Caki2 (cell line): ENCODE results near the gene CDC40. TPM values are rescaled to one million over a fixed set of nuclear protein-coding genes. Genes with fewer than 3 reads are reported as not detected.

ENCODE experiments used
- DNase-seq: peaks from one replicate; pipeline ENCODE4 v3.0.0-alpha.2; 2015; ENCODE audit warnings: low read depth
- in situ Hi-C: cut with HindIII; loops from 2 replicates; pipeline ENCODE4 v1.10.0; 2016; ENCODE audit warnings: low sequenced_read_pairs, low pct_unique_long_range_greater_than_20kb, mixed read lengths
- total RNA-seq: library from RNA; depleted of rRNA; stranded (reverse); fragments of >200 nt; shearing (Covaris generic); gene quantifications from 2 replicates; pipeline ENCODE4 v1.2.3, GENCODE V29; 2014; ENCODE audit warnings: low replicate concordance; rRNA removed

Gene CDC40
- 13.4 and 15.1 TPM in 2 replicates for total RNA-seq

DNA sequence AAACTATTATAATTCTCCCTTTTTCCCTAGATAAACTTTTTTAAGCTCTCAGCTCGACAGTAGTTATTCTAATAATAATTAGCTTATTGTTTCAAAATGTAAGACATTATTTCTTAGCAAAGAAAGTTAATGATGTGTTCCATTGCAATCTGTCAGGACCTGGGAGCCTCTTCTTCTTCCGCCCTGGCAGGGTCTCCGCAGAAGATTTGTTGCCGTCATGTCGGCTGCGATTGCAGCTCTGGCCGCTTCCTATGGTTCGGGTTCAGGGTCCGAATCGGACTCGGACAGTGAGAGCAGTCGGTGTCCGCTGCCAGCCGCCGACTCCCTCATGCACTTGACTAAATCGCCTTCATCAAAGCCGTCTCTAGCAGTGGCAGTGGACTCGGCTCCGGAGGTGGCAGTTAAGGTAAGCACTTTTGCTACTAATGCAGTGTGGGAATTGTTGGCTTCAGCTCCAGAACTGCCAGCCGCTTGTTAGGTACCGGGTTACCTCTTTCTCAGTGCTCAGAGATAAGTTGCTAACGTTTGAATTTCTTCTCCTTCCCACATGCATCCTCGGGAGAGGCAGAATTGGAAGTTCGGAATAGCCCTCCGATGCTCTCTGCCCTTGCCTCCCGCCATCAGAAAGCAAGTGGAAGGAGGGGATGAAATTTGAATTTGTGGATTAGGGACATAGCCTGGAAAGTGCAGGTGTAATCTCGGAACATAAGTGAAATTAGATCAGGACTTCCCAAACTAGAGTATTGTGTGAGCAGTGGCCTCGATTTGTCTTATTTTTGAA, at the start of gene CDC40:
Gene CDC40 (plus strand): TSS at position 200 of the 781 bp plus-strand sequence. CDS start 18 bp downstream, at position 218.
- in situ Hi-C loops = no loop called here
- no peak for DNase-seq

DNA sequence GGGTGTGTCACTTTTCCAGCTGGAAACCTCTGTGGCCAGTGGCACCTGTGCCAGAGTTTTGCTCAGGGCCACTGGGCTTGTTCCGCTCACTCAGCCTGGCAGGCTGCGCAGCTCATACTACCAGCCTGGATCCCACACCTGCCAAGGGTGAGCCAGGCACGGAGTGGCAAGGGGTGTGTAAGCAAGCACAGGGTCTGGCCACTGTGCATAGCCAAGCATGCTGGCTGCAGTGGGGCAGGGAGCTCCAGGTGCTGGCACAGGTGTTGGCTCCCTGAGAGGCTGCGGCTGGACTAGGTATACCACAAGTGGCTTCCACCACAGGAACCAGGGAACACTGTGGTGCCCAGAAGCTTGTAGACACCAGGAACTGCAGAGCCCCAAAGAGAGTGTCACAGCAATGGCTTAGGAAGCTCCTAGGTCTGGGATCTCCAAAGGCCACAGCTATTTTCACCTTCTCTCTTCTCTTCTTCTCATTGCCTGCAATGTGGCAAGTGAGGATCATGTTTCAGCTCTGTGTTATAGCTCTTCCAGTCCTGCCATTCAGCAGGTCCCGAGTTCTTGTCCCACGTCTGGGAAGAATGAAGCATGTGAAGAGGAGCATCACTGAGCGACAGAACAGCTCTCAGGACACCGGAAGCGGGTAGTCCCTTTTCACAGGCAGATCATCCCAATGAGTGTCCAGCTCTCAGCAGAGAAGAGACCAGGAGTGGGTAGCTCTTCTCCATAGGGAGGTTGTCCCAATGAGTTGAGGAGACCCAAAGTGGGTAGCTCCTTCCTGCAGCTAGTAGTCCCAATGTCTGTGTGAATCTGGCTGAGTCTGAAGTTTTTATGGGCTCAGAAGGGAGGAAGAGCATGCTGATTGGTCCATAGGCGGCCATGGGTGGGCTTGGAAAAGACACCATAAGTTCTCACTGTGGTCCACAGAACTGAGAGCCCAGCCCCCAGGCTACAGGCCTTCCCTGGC, 42.0 kb upstream of the CDC40 start:
- DNase-seq = no peak
- in situ Hi-C loops = no loop called here

DNA sequence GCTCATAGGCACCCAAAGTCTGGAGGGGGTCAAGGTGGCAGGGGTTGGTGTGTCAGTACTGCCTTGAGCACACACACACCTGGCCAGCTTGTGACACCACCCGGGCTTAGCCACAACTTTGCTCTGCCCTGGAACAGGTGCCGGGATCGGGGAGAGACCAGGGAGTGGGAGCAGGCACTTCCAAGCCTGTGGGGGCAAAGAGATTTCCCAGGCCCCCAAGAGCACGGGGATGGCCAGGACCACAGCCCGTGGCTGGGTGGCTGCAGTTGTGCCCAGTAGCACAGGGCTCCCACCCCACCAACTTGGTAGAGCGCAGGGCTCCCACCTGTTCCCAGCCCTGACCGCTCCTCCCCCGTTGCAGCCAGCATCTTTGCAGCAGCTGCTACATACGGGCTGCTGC, 41.2 kb upstream of the CDC40 start:
- no peak for DNase-seq
- in situ Hi-C loops = no loop called here

DNA sequence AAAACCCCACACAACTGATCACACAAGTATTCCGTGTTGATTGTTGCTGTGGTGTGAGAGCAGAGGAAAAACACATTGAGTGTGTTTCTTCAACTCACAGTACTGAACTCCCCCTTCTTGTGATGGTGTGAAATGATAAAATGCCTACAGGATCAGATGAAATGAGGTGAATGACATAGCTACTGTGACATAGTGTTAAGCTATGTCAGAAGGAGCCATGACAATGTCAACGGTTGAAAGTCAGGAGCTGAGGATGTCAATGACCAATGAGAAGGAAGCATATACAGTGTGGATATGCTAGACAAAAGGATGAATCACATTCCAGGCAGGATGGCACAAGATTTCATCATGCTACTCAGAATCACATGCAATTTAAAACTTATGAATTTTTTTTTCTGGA, 39.6 kb upstream of the CDC40 start:
- DNase-seq = peak; percentile 5
- in situ Hi-C loops = no loop called here

DNA sequence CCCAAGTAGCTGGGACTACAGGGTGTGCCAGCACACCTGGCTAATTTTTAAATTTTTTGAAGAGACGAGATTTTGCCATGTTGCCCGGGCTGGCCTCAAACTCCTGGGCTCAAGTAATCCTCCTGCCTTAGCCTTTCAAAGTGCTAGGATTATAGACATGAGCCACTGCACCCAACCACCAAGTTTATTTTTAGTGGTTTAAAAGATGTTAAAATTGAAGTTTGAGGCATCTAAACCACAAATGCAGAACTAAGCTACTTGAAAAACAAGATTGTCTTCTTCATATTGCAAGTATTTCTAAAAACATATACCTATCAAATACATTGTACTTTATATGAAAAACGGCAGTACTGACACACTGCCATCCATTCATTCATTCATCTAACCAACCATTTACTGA, 32.4 kb upstream of the CDC40 start:
- no peak for DNase-seq
- in situ Hi-C loops = no loop called here

DNA sequence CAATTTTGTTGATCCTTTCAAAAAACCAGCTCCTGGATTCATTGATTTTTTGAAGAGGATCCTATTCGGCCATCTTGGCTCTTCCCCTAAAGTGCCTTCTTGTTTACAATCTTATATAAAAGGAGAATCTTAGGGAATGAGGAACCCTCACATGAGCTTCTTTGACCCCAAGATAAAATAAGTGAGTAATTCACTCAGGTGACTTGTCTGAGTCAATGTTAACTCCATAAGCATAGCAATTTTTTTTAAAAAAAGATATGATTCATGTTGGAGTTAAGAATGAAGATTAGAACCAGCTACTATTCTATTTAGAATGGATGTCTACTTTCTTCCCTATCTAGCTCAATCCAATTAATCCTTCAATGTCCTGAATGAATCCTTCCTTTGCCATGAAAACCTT, 21.7 kb upstream of the CDC40 start:
- in situ Hi-C loops = no loop called here

DNA sequence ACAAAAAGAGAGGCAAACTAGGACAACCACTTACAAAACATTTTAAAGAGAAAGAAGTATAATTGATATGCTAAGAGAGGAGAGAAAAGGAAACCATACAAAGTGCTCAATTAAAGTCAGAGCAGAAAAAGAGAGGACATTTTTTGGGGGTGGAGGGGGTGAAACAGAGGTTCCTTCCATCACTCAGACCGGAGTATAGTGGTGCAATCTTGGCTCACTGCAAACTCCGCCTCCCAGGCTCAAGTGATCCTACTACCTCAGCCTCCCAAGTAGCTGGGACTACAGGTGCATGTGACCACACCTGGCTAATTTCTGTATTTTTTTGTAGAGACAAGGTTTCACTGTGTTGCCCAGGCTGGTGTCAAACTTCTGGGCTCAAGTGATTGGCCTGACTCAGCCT, 10.1 kb upstream of the CDC40 start:
- no peak for DNase-seq
- in situ Hi-C loops = no loop called here

More for the DNA sequence above, 21.7 kb upstream of the CDC40 start:
- DNase-seq = no peak

DNA sequence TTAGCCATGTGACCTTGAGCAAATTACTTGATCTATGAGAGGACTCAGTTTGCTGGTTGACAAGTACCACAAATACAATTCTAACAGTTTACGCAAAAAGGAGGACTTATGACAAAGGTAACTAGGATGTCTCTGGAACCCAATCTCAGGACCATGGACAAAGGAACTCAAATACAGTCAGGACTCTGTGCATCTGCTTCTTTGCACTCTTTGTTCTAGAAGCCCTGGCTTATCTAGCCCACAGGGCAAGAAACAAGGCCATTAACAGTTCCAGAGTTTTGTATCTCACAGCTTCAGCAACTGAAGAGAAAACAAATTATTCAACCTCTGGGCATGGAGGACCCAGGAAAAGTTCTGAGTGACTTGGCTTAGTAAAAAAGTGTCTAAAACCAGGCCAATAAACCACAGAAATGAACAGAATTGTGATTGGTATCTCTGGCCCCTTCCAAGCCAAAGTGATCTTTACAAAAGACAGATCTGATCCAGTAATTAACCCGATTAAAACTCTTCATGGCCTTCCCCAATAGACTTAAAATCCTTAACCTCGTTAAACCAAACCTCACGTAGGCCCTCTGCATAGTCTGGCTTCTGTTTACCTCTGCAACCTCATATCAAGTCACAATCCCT, 6.6 kb upstream of the CDC40 start:
- in situ Hi-C loops = no loop called here
- no peak for DNase-seq

DNA sequence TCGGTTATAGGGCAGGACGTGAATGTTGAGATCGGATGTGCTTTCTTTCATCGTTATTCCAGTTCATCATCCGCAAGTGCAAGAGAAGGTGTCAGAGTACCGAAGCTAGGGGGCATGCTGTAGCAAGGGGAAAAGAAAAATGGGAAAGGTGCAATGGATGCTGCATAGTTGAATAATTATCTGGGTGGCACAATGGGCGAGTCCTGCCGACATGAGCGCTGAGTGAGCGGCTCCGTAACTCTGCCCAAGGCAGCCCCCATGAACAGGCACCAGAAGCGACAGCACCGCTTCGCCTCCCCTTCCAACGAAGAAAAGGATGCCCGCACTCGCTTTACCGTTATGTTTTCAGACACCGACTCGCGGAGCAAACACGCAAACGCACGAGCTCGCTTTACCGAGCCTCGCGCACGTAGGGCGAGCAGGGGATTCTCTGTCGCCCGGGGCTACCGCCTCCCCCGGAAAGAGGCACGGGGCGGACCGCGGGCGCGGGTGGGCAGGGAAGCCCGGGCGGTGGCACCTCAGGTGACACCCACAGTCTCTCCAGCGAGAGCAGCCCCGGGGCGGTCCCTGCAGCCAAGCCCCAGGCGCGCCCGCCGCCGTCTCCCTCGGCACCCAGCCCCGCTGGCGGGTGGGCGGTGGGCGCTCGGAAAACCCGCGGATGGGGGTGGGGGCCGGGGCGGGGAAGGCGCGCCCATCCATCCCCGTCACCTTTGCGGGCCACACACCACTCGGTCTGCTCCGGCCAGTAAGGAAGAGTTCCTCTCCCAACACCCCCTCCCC, 1.4 kb upstream of the CDC40 start:
- in situ Hi-C loops = no loop called here
- peak; percentile 78 for DNase-seq

DNA sequence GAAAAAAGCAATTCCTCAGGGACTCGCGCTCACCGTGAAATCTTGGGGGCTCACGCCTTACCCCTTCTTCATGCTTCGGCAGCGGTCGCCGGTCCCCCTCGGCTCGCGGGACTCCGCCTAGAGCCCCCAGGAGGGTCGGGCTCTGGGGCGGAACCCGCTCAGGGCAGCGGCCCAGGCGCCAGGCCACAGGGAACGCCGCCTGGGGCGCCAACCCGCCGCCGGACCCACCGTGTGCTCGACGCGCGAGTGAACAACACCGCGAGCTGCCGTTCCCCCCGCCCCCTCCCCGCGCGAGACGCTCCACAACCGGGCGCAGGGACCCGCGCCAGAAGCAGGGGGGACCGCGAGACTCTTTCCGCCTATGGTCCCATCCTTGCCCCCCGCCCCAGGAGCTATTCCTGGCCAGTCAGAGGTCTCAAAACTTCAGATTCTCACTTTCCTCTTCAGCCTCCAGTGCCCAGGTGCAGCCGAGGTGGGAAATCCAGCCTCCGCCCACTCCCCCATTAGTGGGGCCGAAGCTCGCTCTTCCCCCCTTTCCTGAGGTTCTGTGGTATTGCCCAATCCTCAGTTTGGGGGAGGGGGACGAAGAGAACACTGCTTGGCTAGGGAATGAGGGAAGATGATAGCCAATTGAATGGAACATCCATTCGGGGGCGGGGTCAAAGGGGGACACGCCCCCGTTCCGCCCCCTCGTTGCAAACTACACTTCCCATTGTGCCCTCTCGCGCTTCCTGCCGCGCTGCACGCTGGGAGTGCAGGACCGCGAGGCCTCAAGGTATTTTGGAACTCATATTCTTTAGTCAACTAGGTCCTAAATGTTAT, 610 bp upstream of the CDC40 start, which contains the start of gene WASF1:
Gene WASF1 (minus strand): TSS at position 265 of the 822 bp plus-strand sequence. CDS start 52,069 bp downstream, outside the sequence.
- in situ Hi-C loops = no loop called here
- peak; percentile 97 for DNase-seq

DNA sequence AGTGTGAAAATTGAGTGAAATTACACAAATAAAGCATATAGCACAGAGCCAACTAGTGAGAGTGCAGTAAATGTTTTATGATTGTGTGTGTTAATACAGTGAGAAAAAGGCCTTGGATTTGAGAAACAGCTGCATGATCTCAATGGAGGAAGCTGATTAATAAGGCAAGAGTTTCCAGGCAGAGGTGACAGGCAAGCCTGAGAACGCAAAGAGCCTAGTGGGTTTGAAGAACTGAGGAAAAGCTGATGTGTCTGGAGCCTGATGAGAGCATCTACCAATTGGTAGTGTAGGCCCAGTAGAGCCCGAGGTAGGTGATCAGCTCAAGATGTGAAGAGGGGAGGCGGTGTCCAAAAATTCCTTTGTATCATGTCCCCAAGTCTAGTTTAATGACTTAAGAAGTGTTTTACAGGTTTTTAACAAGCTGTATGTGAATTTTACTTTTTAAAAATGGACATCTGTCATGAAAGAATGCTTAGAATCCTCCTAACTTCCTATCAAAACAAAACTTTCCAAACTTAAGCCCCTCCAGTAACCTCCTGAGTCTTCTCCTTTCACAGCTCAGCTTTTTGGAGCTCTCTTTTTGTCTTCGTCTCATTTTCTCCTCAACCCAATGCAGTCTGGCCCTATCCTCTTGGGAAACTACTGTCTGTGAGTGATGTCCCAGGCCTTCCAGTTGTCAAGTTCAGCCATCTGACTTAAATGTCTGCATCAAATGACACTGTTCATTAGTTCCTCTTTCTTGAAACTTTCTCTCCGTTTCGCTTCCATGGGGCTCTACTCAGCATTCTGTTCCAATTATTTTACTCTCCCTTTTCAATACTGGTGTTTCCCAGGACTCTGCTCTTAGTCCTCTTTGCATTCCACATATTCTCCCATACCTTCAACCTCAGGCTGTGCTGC, 1.2 kb downstream of the CDC40 start:
- in situ Hi-C loops = no loop called here
- no peak for DNase-seq

DNA sequence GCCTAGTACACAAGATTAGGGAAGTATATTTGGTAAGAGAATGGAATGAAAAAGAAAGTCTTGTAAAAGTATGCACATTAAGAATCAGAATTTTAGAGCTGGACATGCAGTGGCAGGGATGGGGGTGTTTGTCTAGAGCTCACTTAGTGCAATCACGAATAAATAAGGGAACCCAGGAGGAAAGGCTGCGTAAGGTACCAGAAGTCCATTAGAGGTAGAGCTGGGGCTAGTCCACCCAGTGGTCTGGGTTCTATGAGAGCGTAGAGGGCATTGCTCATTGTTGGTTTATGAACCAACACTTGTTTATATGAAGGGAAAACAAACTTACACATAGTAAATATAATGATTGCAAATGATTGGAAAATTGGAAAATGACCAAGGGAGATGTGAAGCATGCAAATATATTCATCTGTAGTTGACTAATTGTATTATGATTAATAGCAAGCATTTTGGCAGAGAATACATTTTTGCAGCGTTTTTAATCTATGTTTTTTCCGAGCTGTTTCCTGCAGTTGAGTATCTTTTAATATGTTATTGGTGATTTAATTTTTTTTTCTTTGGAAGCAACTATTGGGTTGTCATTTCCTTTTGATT, 3.2 kb downstream of the CDC40 start:
- DNase-seq = no peak
- in situ Hi-C loops = no loop called here

DNA sequence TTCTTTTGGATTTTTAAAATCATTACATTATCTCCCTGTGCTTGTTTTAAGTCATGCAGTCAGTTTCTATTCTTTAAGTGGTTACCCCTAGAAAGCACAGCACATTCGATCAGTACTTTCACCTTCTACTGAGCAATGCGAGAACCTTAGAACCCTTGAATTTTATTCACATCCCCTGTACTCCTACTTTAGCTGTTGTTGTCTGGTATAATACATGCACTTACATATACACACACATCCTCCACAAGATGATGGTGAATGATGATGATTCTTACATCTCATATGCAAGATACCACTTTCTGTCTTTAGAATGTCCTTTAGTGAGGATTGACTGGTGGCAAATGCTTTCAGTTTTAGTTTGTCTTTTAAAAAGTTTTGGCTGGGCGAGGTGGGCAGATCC, 5.7 kb downstream of the CDC40 start:
- no peak for DNase-seq
- in situ Hi-C loops = no loop called here

DNA sequence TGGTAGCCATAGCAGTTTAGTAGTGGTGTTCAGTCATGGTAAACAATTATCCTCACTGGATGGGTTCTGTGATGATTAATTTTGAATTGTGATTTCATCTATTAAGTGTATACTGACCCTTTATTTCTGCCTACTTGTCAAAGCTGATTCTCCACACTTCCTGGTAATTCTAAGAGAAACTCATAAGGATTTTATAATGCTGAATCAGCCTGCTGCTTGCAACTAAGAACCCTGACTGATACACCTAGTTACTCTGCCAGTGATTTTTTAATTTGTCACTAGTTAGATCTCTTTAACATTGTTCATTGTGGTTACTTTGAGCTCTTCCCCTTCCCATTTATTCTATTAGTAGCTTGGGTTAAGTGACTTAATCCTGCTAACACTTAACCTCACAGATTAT, 8.6 kb downstream of the CDC40 start:
- DNase-seq = no peak
- in situ Hi-C loops = no loop called here

DNA sequence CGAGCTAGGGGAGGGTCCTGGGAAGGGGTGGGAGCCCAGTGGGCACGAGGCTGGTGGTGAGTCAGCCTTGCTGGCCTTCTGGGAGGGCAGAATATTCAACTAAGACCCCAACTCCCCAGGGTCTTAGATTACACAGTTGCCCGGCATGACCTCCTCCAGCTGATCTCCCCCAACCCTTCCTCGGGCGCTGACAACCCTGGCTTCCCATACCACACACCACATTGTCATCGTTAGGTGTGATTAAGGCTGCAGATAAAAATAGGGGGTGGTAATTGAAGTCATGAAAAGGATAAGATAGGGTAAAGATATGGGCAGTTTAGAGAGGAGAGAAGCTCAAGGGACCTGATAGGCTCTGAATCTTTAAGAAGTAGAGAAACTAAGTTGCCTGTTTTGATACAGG, 10.5 kb downstream of the CDC40 start:
- in situ Hi-C loops = no loop called here

DNA sequence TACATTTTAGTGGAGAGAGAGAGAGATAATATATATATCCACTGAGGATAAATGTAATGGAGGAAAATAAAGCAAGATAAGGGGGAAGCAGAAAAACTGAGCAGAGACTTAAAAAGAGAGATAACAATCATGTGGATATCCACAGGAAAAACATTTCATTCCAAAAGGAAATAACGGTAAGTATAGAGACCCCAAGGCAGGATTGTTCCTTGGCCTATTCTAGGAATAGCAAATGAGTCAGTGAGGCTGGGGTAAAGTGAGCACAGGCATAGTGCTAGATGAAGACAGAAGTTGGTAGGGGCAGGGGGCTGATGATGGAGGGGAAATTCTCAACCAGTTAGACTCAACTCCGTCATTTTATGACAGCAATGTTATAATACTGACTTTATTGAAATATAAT, 11.2 kb downstream of the CDC40 start:
- DNase-seq = no peak
- in situ Hi-C loops = no loop called here

More for the DNA sequence above, 10.5 kb downstream of the CDC40 start:
- DNase-seq = no peak
